ENCODE data around the gene SLC29A1.

SLC29A1 gene

GRCh38 chr6:44199883-44200282 is 23.5 kb upstream of the SLC29A1 start:
- no peak overlapping the region for H2AFZ ChIP-seq (ENCODE audit: low read depth, low read length)
- 92% methylated on average over 4 of the region's 4 CpGs for WGBS

GRCh38 chr6:44201200-44201599 is 22.2 kb upstream of the SLC29A1 start:
- Histone ChIP-seq H2BK5ac (ENCODE audit: low read depth, low read length, poor library complexity, severe bottlenecking) (no peak overlapping the region), H3K79me1 (replicated peaks; ENCODE audit: low read length, poor library complexity, severe bottlenecking) (no peaks in the 10 kb centered on the region), H4K91ac (ENCODE audit: low read length) (no peak overlapping the region), H3K23ac (ENCODE audit: low read length in 2 of 2) (no peak overlapping the region), H3K9ac (ENCODE audit: low read length) (no peak overlapping the region), H3K14ac (ENCODE audit: low read length in 2 of 2) (no peak overlapping the region), H2AFZ (ENCODE audit: low read depth, low read length) (no peak overlapping the region), H3K4ac (ENCODE audit: low read depth in 1 of 2, low read length in 2 of 2) (no peak overlapping the region), H2BK120ac (ENCODE audit: low read depth, low read length) (no peak overlapping the region), H3K36me3 (ENCODE audit: control insufficient read depth in 1 of 2, insufficient read depth in 2 of 2, low read depth in 1 of 2, low read length in 2 of 2) (no peaks in the 10 kb centered on the region), H2BK12ac (ENCODE audit: low read length in 2 of 2) (no peak overlapping the region), H3K4me1 (ENCODE audit: control insufficient read depth, insufficient read depth, low read depth, low read length) (peaks cover 12% of the 10 kb centered on the region), H4K8ac (ENCODE audit: low read length) (no peak overlapping the region), H3K9me3 (ENCODE audit: control insufficient read depth, low read length) (no peaks in the 10 kb centered on the region), H3K4me2 (ENCODE audit: low read length, poor library complexity, severe bottlenecking) (no peak overlapping the region), H3K27ac (ENCODE audit: low read length, poor library complexity, severe bottlenecking) (no peak overlapping the region), H3K27me3 (ENCODE audit: control insufficient read depth in 1 of 2, insufficient read depth in 1 of 2, low read length in 2 of 2) (no peaks in the 10 kb centered on the region), H3K18ac (ENCODE audit: low read depth in 1 of 2, low read length in 2 of 2) (no peak overlapping the region), H3K4me3 (ENCODE audit: insufficient read depth in 1 of 2, low read depth in 1 of 2, low read length in 2 of 2) (no peak overlapping the region), H2AK5ac (ENCODE audit: low read length, severe bottlenecking) (no peak overlapping the region), H2BK15ac (ENCODE audit: low read depth, poor library complexity, severe bottlenecking) (no peak overlapping the region)
- WGBS: 69% methylated on average over 3 of the region's 3 CpGs
- no peak for DNase-seq

More at GRCh38 chr6:44199883-44200282, 23.5 kb upstream of the SLC29A1 start:
- Histone ChIP-seq H3K27me3 (ENCODE audit: control insufficient read depth in 1 of 2, insufficient read depth in 1 of 2, low read length in 2 of 2) (no peaks in the 10 kb centered on the region), H3K27ac (ENCODE audit: low read length, poor library complexity, severe bottlenecking) (no peak overlapping the region), H3K79me1 (replicated peaks; ENCODE audit: low read length, poor library complexity, severe bottlenecking) (no peaks in the 10 kb centered on the region), H2BK15ac (ENCODE audit: low read depth, poor library complexity, severe bottlenecking) (no peak overlapping the region), H3K4me3 (ENCODE audit: insufficient read depth in 1 of 2, low read depth in 1 of 2, low read length in 2 of 2) (no peak overlapping the region), H3K4ac (ENCODE audit: low read depth in 1 of 2, low read length in 2 of 2) (no peak overlapping the region), H3K4me1 (ENCODE audit: control insufficient read depth, insufficient read depth, low read depth, low read length) (peaks cover 12% of the 10 kb centered on the region), H3K14ac (ENCODE audit: low read length in 2 of 2) (no peak overlapping the region), H2AK5ac (ENCODE audit: low read length, severe bottlenecking) (no peak overlapping the region), H2BK120ac (ENCODE audit: low read depth, low read length) (no peak overlapping the region), H3K23ac (ENCODE audit: low read length in 2 of 2) (no peak overlapping the region), H3K4me2 (ENCODE audit: low read length, poor library complexity, severe bottlenecking) (no peak overlapping the region), H2BK12ac (ENCODE audit: low read length in 2 of 2) (no peak overlapping the region), H4K8ac (ENCODE audit: low read length) (no peak overlapping the region), H4K91ac (ENCODE audit: low read length) (no peak overlapping the region), H2BK5ac (ENCODE audit: low read depth, low read length, poor library complexity, severe bottlenecking) (no peak overlapping the region), H3K36me3 (ENCODE audit: control insufficient read depth in 1 of 2, insufficient read depth in 2 of 2, low read depth in 1 of 2, low read length in 2 of 2) (no peaks in the 10 kb centered on the region), H3K9me3 (ENCODE audit: control insufficient read depth, low read length) (no peaks in the 10 kb centered on the region), H3K9ac (ENCODE audit: low read length) (no peak overlapping the region), H3K18ac (ENCODE audit: low read depth in 1 of 2, low read length in 2 of 2) (no peak overlapping the region)
- no peak for DNase-seq

DNA sequence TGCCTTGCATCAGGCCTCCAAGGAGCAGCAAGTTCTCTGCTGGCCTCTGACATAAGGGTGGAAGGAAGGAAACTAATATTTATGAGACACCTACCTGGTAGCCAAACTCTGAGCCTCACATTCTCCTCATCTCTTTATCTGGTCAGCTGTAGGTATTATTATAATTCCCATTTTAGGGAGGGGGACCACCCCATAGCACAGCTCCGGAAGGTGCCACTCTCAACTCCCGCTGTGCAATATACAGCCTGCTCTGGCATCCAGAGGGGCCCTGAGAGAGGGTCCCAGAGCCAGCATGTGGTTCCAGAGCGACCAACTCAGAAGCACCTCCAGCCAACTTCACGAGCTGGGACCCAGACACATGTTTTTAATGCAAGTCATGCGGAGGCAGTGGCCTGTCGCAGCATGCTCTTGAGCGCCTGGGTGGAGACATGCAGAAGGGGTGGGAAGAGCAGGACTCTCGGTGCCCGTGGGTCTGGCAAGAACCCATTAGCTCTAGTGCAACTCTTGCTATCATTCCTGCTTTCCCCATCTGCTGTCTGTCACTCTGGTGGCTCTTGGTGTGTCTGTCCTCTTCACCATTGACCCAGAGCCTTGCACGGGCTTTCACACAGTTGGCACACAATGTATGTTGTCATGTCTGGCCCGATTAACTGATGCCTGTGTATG is 21.6 kb upstream of the SLC29A1 start:
- H3K18ac ChIP-seq (ENCODE audit: low read depth in 1 of 2, low read length in 2 of 2): no peak overlapping the region
- no peak overlapping the region for H3K4me3 ChIP-seq (ENCODE audit: insufficient read depth in 1 of 2, low read depth in 1 of 2, low read length in 2 of 2)
- no peak overlapping the region for H2BK5ac ChIP-seq (ENCODE audit: low read depth, low read length, poor library complexity, severe bottlenecking)
- no peak for DNase-seq
- no peak overlapping the region for H2AFZ ChIP-seq (ENCODE audit: low read depth, low read length)
- H3K9ac ChIP-seq (ENCODE audit: low read length): no peak overlapping the region
- no peak overlapping the region for H3K4me2 ChIP-seq (ENCODE audit: low read length, poor library complexity, severe bottlenecking)
- H2AK5ac ChIP-seq (ENCODE audit: low read length, severe bottlenecking): no peak overlapping the region
- H3K23ac ChIP-seq (ENCODE audit: low read length in 2 of 2): no peak overlapping the region
- H3K9me3 ChIP-seq (ENCODE audit: control insufficient read depth, low read length): no peaks in the 10 kb centered on the region
- no peak overlapping the region for H3K27ac ChIP-seq (ENCODE audit: low read length, poor library complexity, severe bottlenecking)
- no peak overlapping the region for H4K91ac ChIP-seq (ENCODE audit: low read length)
- no peak overlapping the region for H3K14ac ChIP-seq (ENCODE audit: low read length in 2 of 2)
- H4K8ac ChIP-seq (ENCODE audit: low read length): no peak overlapping the region
- peaks cover 12% of the 10 kb centered on the region for H3K4me1 ChIP-seq (ENCODE audit: control insufficient read depth, insufficient read depth, low read depth, low read length)
- H3K36me3 ChIP-seq (ENCODE audit: control insufficient read depth in 1 of 2, insufficient read depth in 2 of 2, low read depth in 1 of 2, low read length in 2 of 2): no peaks in the 10 kb centered on the region
- no peak overlapping the region for H3K4ac ChIP-seq (ENCODE audit: low read depth in 1 of 2, low read length in 2 of 2)
- H2BK120ac ChIP-seq (ENCODE audit: low read depth, low read length): no peak overlapping the region
- H3K27me3 ChIP-seq (ENCODE audit: control insufficient read depth in 1 of 2, insufficient read depth in 1 of 2, low read length in 2 of 2): no peaks in the 10 kb centered on the region
- no peaks in the 10 kb centered on the region for H3K79me1 ChIP-seq (replicated peaks; ENCODE audit: low read length, poor library complexity, severe bottlenecking)
- WGBS: 87% methylated on average over 11 of the region's 11 CpGs
- H2BK12ac ChIP-seq (ENCODE audit: low read length in 2 of 2): no peak overlapping the region
- no peak overlapping the region for H2BK15ac ChIP-seq (ENCODE audit: low read depth, poor library complexity, severe bottlenecking)

DNA sequence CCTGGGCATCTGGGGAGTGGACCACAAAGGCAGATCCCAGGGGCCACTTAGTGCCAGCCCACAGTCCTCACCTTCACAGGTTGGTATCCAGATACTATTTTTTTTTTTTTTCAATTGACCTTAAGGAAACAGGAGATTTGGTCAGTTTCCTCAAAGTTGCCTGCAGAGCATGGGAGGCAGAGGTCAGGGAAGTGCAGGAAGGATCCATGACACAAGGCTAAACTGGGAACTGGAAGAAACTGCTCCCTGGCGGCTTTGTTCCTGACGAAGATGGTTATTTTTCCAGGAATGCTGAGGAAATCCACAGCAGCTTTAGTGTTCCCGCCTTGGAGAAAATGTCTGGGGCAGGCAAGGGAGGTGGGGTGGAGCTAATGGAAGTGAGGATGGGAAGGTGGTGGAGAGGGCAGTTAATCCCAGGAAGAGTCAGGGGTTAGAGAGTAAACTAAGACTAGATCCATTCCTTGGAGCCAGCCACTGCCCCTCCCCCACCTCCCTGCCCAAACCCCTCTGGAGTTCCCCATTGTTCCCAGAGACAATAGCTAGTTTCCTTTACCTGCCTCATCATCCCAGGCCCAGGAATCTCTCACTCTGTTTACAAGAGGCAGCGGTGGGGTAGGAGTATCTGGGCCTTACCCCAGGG is 20.9 kb upstream of the SLC29A1 start:
- no peaks in the 10 kb centered on the region for H3K27me3 ChIP-seq (ENCODE audit: control insufficient read depth in 1 of 2, insufficient read depth in 1 of 2, low read length in 2 of 2)
- no peak overlapping the region for H3K14ac ChIP-seq (ENCODE audit: low read length in 2 of 2)
- no peak overlapping the region for H3K23ac ChIP-seq (ENCODE audit: low read length in 2 of 2)
- no peak overlapping the region for H2BK12ac ChIP-seq (ENCODE audit: low read length in 2 of 2)
- H3K9me3 ChIP-seq (ENCODE audit: control insufficient read depth, low read length): no peaks in the 10 kb centered on the region
- no peak overlapping the region for H3K4ac ChIP-seq (ENCODE audit: low read depth in 1 of 2, low read length in 2 of 2)
- no peak overlapping the region for H4K8ac ChIP-seq (ENCODE audit: low read length)
- no peak overlapping the region for H2BK5ac ChIP-seq (ENCODE audit: low read depth, low read length, poor library complexity, severe bottlenecking)
- no peaks in the 10 kb centered on the region for H3K79me1 ChIP-seq (replicated peaks; ENCODE audit: low read length, poor library complexity, severe bottlenecking)
- DNase-seq: no peak
- H3K36me3 ChIP-seq (ENCODE audit: control insufficient read depth in 1 of 2, insufficient read depth in 2 of 2, low read depth in 1 of 2, low read length in 2 of 2): no peaks in the 10 kb centered on the region
- peaks cover 12% of the 10 kb centered on the region for H3K4me1 ChIP-seq (ENCODE audit: control insufficient read depth, insufficient read depth, low read depth, low read length)
- no peak overlapping the region for H3K27ac ChIP-seq (ENCODE audit: low read length, poor library complexity, severe bottlenecking)
- H2AK5ac ChIP-seq (ENCODE audit: low read length, severe bottlenecking): no peak overlapping the region
- H4K91ac ChIP-seq (ENCODE audit: low read length): no peak overlapping the region
- no peak overlapping the region for H3K9ac ChIP-seq (ENCODE audit: low read length)
- H2AFZ ChIP-seq (ENCODE audit: low read depth, low read length): no peak overlapping the region
- H2BK120ac ChIP-seq (ENCODE audit: low read depth, low read length): no peak overlapping the region
- no peak overlapping the region for H3K4me3 ChIP-seq (ENCODE audit: insufficient read depth in 1 of 2, low read depth in 1 of 2, low read length in 2 of 2)
- WGBS: 76% methylated on average over 4 of the region's 4 CpGs
- H2BK15ac ChIP-seq (ENCODE audit: low read depth, poor library complexity, severe bottlenecking): no peak overlapping the region
- H3K18ac ChIP-seq (ENCODE audit: low read depth in 1 of 2, low read length in 2 of 2): no peak overlapping the region
- no peak overlapping the region for H3K4me2 ChIP-seq (ENCODE audit: low read length, poor library complexity, severe bottlenecking)
